NCI-H1694 treated with DMSO at 0.1 percent for 48 hours (cell line): ENCODE data around the gene OR4C3.
"Not testable (repeated sequence)": the region's sequence is repeated elsewhere in the genome, so short reads cannot be mapped to it uniquely, and the experiment has no call there.

Experiments used
- DNase-seq: peaks from one replicate; lab custom pipeline; 2025; lab: John Stamatoyannopoulos, UW

OR4C3 gene

GRCh38 chr11:48324620-48325019 is at the start of gene OR4C3:
Gene OR4C3 (plus strand): TSS chr11:48324920. CDS start chr11:48325022, 102 bp downstream.
- DNase-seq = not testable (repeated sequence)

GRCh38 chr11:48305923-48306322 is 18.8 kb upstream of the OR4C3 start, which contains the start of gene OR4S1:
Gene OR4S1 (plus strand): TSS chr11:48306223. CDS start chr11:48306223, 0 bp downstream.
- DNase-seq = no peak

- peak; percentile 46 for DNase-seq
Observed at GRCh38 chr11:48307760-48308386, 16.8 kb upstream of the OR4C3 start.

GRCh38 chr11:48313590-48313989 is 11.1 kb upstream of the OR4C3 start:
- not testable (repeated sequence) for DNase-seq

GRCh38 chr11:48319813-48320212 is 4.9 kb upstream of the OR4C3 start:
- not testable (repeated sequence) for DNase-seq

GRCh38 chr11:48341466-48341865 is 16.7 kb downstream of the OR4C3 start:
- DNase-seq = no peak

GRCh38 chr11:48342505-48342904 is 17.8 kb downstream of the OR4C3 start:
- DNase-seq = not testable (repeated sequence)

GRCh38 chr11:48346286-48346685 is 21.6 kb downstream of the OR4C3 start:
- not testable (repeated sequence) for DNase-seq

- no peak for DNase-seq
Observed at GRCh38 chr11:48354013-48354412, 29.3 kb downstream of the OR4C3 start.

GRCh38 chr11:48354677-48355076 is 30.0 kb downstream of the OR4C3 start:
- DNase-seq = no peak

GRCh38 chr11:48361289-48361688 is 36.6 kb downstream of the OR4C3 start:
- not testable (repeated sequence) for DNase-seq

- DNase-seq = no peak
Observed at GRCh38 chr11:48366365-48366764, 41.6 kb downstream of the OR4C3 start, which contains the start of gene OR4C5. Gene OR4C5 (minus strand): TSS chr11:48366465. CDS start chr11:48366465, 0 bp downstream.
